NT2/D1 (cell line): Measurements from ENCODE around the gene TMED1.

ENCODE experiments used
- SUZ12 ChIP-seq: IDR thresholded peaks from 2 replicates; pipeline ENCODE4 v1.6.1; 2011; ENCODE audit not compliant: insufficient read length, insufficient read depth; ENCODE audit errors: extremely low read depth
- ZNF274 ChIP-seq: IDR thresholded peaks from 2 replicates; pipeline ENCODE4 v1.6.1; 2011; ENCODE audit warnings: mild to moderate bottlenecking, low read depth, low read length

- TF ChIP-seq SUZ12 (no peak), ZNF274 (no peak)
These were observed 35.1 kb upstream of the TMED1 start, which contains the start of gene CARM1 for GRCh38 chr19:10870955-10871603.
